Kidney glomerular epithelial cell (primary cell): ENCODE data around the gene MBD3L1.

ENCODE experiments used
- DNase-seq: peaks from one replicate; lab custom pipeline; 2025; lab: John Stamatoyannopoulos, UW

The MBD3L1 gene

DNA sequence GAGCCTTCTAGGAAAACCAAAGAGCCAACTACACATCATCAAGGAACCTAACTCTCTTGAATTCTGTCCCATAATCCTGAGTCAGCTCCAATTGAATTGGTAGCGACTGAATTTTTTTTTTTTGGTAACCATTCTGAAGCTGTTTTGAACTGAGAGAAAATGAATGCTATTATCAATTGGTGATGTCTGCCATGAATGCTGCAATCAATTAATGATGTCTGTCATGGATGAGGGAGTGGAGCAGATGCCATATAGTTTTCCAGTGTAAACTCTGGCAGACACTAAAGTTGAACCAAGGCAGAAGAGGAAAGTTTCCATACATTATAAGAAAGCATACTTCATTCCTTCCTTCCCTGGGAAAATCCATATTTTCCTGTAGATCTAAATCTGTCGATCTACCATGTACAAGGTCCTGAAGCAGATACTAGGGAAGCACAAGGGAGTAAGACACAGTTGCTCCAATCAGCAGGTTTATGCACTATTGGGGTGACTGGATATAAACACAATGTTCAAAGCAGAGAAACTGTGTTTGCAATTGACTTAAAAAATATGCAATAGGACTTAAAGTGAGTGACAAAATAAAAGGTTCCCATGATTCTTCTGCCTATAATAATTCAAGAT is 48.8 kb downstream of the MBD3L1 start:
- no peak for DNase-seq

DNA sequence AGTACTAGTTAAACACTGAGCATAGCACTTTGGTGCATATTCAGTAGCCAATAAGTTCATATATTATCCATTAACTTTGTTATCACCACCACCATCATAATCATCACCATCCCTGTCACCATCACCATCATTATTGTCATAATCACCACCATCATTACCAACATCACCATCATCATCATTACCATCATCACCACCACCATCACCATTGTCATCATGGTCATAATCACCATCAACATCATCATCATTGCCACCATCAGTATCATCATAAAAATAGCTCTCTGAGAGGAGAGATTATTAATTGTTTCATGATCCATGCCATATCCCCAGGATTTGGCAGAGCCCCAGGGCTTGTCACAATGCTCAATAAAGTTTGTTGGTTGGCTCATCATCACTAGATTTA is 49.3 kb downstream of the MBD3L1 start:
- DNase-seq: no peak

DNA sequence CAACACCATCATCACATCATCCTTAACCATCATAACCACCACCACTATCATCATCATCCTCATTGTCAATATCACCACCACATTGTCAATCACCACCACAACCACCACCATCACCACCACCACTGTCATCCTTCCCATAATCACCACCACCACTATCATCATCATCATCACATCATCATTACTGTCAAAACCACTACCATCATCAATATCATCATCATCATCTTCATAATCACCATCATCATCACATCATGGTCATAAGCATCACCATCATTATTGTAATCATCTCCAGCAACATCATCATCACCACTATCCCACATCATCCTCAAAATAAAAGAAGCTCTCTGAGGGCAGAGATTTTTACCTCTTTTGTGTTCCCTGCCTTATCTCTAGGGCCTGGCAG is 52.2 kb downstream of the MBD3L1 start:
- no peak for DNase-seq

DNA sequence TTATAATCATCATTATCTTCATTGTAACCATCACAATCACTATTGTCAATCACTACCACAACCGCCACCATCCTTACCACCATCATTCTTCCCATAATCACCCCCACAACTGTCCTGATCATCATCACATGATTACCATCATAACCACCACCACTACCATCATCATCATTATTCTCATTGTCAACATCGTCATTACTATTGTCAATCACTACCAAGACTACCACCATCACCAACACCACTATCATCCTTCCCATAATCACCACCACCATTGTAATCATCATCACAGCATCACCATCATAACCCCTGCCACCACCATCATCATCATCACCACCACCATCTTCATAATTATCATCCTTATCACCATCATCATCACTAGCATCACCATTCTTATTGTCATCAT is 55.2 kb downstream of the MBD3L1 start:
- DNase-seq: no peak

DNA sequence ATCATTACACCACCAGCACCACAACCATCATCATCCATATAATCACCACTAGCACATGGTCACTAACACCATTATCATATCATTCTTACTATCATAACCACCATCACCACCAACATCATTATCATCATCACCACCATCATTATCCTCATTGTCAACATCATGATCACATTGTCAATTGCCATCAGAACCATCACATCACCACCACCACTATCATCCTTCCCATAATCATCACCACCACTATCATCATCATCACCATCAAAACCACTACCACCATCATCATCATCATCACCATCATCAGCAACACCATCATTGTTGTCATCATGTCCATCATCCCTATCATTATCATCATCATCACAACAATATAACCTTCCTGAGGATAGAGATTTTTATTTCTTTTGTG is 58.1 kb downstream of the MBD3L1 start:
- DNase-seq: no peak
